MM.1S (cell line): ENCODE results near the gene MAGEA1.
A peak's percentile ranks its signal among the peaks of the same experiment; 100 is the strongest.
"Not testable (repeated sequence)": the region's sequence is repeated elsewhere in the genome, so short reads cannot be mapped to it uniquely, and the experiment has no call there.

Experiments used
- DNase-seq: peaks from one replicate; pipeline ENCODE4 v3.0.0-alpha.2; 2015
- H2AFZ ChIP-seq: fragments of 300-600 bp; sonication (generic); 2 replicates; pipeline ENCODE4 v1.6.0; 2016; ENCODE audit warnings: antibody characterized with exemption, low read length
- H3F3A ChIP-seq: fragments of 300-600 bp; sonication (generic); 2 replicates; pipeline ENCODE4 v1.6.1; 2016; ENCODE audit warnings: mild to moderate bottlenecking, antibody characterized with exemption, low read length, moderate library complexity, mixed read lengths; ENCODE audit not compliant: insufficient read depth
- H3K27ac ChIP-seq: fragments of 300-600 bp; sonication (generic); 2 replicates; pipeline ENCODE4 v1.5.1; 2016; ENCODE audit warnings: mild to moderate bottlenecking, low read length
- H3K27me3 ChIP-seq: fragments of 300-600 bp; sonication (generic); replicated peaks from 2 replicates; pipeline ENCODE4 v1.6.0; 2016; ENCODE audit warnings: low read length; ENCODE audit not compliant: insufficient read depth
- H3K36me3 ChIP-seq: fragments of 300-600 bp; sonication (generic); replicated peaks from 2 replicates; pipeline ENCODE4 v1.6.1; 2016; ENCODE audit warnings: mild to moderate bottlenecking, low read length, mixed read lengths; ENCODE audit not compliant: insufficient read depth
- H3K4me1 ChIP-seq: fragments of 300-600 bp; sonication (generic); 2 replicates; pipeline ENCODE4 v1.6.1; 2016; ENCODE audit warnings: low read length, mixed read lengths
- H3K4me2 ChIP-seq: fragments of 300-600 bp; sonication (generic); 2 replicates; pipeline ENCODE4 v1.6.0; 2016; ENCODE audit warnings: low read depth, low read length
- H3K4me3 ChIP-seq: fragments of 300-600 bp; sonication (generic); 2 replicates; pipeline ENCODE4 v1.5.1; 2016; ENCODE audit warnings: low read length, mixed read lengths
- H3K79me2 ChIP-seq: fragments of 300-600 bp; sonication (generic); 2 replicates; pipeline ENCODE4 v1.6.1; 2016; ENCODE audit warnings: mixed run types, low read length, mixed read lengths
- H3K9ac ChIP-seq: fragments of 300-600 bp; sonication (generic); 2 replicates; pipeline ENCODE4 v1.6.1; 2016; ENCODE audit warnings: low read length, mixed read lengths
- H3K9me2 ChIP-seq: fragments of 300-600 bp; sonication (generic); replicated peaks from 2 replicates; pipeline ENCODE4 v1.6.1; 2016; ENCODE audit warnings: mild to moderate bottlenecking, low read length, mixed read lengths; ENCODE audit not compliant: insufficient read depth
- H3K9me3 ChIP-seq: fragments of 300-600 bp; sonication (generic); replicated peaks from 2 replicates; pipeline ENCODE4 v1.6.1; 2016; ENCODE audit warnings: mild to moderate bottlenecking, low read length, mixed read lengths; ENCODE audit not compliant: insufficient read depth
- H4K20me1 ChIP-seq: fragments of 300-600 bp; sonication (generic); 2 replicates; pipeline ENCODE4 v1.6.1; 2016; ENCODE audit warnings: mild to moderate bottlenecking, low read length, moderate library complexity, mixed read lengths; ENCODE audit not compliant: insufficient read depth
- EZH2 ChIP-seq: fragments of 300-600 bp; sonication (generic); optimal IDR thresholded peaks from 2 replicates; pipeline ENCODE3; 2017; ENCODE audit warnings: low read depth, mild to moderate bottlenecking, antibody characterized with exemption, low read length, mixed read lengths
- EZH2phosphoT487 ChIP-seq: fragments of 300-600 bp; sonication (generic); IDR thresholded peaks from 2 replicates; pipeline ENCODE4 v1.6.1; 2018; ENCODE audit warnings: antibody characterized with exemption, low read length
- TF ChIP-seq, protein P1 (sequence below): fragments of 300-600 bp; sonication (generic); IDR thresholded peaks from 2 replicates; pipeline ENCODE4 v1.5.1; 2016; ENCODE audit warnings: antibody characterized with exemption, low read length, mixed read lengths

MAGEA1 gene, protein sequence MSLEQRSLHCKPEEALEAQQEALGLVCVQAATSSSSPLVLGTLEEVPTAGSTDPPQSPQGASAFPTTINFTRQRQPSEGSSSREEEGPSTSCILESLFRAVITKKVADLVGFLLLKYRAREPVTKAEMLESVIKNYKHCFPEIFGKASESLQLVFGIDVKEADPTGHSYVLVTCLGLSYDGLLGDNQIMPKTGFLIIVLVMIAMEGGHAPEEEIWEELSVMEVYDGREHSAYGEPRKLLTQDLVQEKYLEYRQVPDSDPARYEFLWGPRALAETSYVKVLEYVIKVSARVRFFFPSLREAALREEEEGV

DNA sequence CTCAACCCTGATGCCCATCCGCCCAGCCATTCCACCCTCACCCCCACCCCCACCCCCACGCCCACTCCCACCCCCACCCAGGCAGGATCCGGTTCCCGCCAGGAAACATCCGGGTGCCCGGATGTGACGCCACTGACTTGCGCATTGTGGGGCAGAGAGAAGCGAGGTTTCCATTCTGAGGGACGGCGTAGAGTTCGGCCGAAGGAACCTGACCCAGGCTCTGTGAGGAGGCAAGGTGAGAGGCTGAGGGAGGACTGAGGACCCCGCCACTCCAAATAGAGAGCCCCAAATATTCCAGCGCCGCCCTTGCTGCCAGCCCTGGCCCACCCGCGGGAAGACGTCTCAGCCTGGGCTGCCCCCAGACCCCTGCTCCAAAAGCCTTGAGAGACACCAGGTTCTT lies at the start of gene MAGEA1:
MAGEA1 (plus strand) TSS at position 154 of the 400 bp plus-strand sequence. CDS start 3,106 bp downstream, outside the sequence.
- H3K27ac ChIP-seq = peak within 1 kb of the TSS; percentile 52; the same call in 1 of the 2 replicates
- no peaks in the 10 kb centered on the region for H3F3A ChIP-seq
- H3K27me3 ChIP-seq = no peaks in the 10 kb centered on the region
- no peaks in the 10 kb centered on the region for H3K36me3 ChIP-seq
- no peak for TF ChIP-seq EZH2phosphoT487
- TF ChIP-seq EZH2 = no peak
- peak within 1 kb of the TSS; percentile 87 for H3K4me3 ChIP-seq
- H3K9me2 ChIP-seq = no peaks in the 10 kb centered on the region
- peak within 1 kb of the TSS; percentile 68 for H3K4me2 ChIP-seq
- no peaks in the 10 kb centered on the region for H3K9me3 ChIP-seq
- H4K20me1 ChIP-seq = no peaks in the 10 kb centered on the region
- peaks cover 27% of the 10 kb centered on the region for H3K79me2 ChIP-seq
- DNase-seq = peak; percentile 60
- H3K9ac ChIP-seq = peak within 1 kb of the TSS; percentile 99
- H3K4me1 ChIP-seq = no peaks in the 10 kb centered on the region
- peak within 1 kb of the TSS; percentile 89 for H2AFZ ChIP-seq

DNA sequence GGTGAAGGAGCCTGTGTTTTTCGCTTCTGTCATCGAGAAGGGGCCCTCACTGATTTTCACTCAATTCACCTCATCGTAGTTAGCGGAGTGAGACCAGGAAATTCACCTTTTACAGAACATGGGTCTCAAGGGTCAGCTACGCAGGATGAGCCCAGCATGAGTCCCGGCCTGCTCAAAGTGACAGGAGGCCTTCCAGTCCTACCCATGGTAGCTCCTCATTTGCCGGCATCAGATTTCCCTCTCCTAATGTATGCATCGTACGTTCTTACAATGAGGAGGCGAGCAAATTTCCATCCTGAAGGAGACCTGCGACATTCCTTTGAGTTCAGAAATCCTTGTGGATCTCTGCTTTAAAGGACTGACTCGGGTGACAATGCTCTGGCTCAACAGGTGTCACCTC lies 46.2 kb upstream of the MAGEA1 start:
- H3K36me3 ChIP-seq, H3K9me3 ChIP-seq, H4K20me1 ChIP-seq, H3K9ac ChIP-seq, H3K27me3 ChIP-seq, H3K4me1 ChIP-seq, H2AFZ ChIP-seq, H3K4me2 ChIP-seq, H3K79me2 ChIP-seq, H3K27ac ChIP-seq, DNase-seq, H3K9me2 ChIP-seq, H3F3A ChIP-seq, H3K4me3 ChIP-seq: not testable (repeated sequence)

DNA sequence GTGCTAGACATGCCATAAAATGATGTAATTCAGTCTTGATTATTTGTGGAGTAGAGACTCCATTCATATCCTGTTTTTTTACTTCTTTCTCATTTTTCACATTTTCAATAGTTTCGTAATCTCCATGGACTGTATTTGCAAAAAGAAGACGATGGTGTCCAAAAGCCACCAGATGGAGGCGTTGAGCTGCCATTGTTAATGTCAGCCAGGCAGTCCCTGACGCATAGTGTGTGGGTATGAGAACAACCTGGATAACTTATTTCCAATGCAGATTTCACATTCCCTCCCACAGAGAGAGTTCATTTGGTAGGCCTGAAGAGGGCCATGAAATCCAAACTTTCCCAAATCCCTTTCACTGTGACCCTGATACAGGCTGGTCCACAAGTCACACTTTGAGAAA lies 40.0 kb upstream of the MAGEA1 start:
- not testable (repeated sequence) for H3K27me3 ChIP-seq, H3K9ac ChIP-seq, H3K4me3 ChIP-seq, H3K79me2 ChIP-seq, DNase-seq, H3K4me1 ChIP-seq, H3F3A ChIP-seq, H3K9me2 ChIP-seq, H3K4me2 ChIP-seq, H3K27ac ChIP-seq, H4K20me1 ChIP-seq, H3K9me3 ChIP-seq, H3K36me3 ChIP-seq, H2AFZ ChIP-seq

DNA sequence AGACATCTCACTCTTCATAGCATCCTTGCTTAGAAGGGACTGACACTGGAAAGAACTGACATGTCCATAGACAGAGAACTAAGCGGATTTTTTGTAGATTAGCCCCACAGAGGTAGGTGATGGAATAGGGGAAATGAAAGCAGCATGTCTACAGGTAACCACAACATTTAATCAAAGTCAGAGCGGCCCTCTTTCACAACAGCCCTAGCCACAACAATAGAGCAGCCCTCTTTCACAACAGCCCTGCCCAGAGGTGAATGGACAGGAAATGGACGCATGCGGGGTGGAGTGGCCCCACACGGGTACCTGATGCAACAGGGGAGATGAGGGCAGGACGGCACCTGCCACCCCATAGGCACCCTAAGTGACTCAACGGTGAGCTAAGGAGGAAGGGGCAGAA lies 32.8 kb upstream of the MAGEA1 start:
- H3K4me1 ChIP-seq, H3K4me2 ChIP-seq, DNase-seq, H3K27ac ChIP-seq, H3K27me3 ChIP-seq, H4K20me1 ChIP-seq, H2AFZ ChIP-seq, H3K4me3 ChIP-seq, H3K79me2 ChIP-seq, H3F3A ChIP-seq, H3K36me3 ChIP-seq, H3K9me2 ChIP-seq, H3K9me3 ChIP-seq, H3K9ac ChIP-seq: not testable (repeated sequence)

DNA sequence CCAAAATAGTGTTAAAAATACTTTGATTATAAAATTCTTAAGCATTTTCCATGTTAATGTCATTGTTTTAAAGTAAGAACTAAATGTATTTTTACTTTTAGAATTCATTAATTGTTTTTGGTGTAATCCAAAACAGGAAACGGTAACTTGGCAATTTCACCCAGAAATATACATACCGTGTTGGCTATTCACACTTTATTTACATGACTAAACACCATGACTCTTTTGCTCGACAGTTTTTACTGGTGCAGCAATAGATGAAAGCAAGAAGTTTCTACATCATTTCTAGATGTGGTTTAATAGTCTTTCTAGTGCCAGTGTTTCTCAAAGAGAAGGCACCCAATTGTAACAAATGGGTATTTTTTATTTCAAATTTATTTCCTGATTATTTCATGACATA lies 25.6 kb upstream of the MAGEA1 start:
- Histone ChIP-seq H3K27ac (no peak overlapping the region), H4K20me1 (no peaks in the 10 kb centered on the region), H3K9me2 (no peaks in the 10 kb centered on the region), H3F3A (no peaks in the 10 kb centered on the region), H3K79me2 (no peaks in the 10 kb centered on the region), H3K4me3 (no peak overlapping the region), H2AFZ (no peak overlapping the region), H3K27me3 (no peaks in the 10 kb centered on the region), H3K4me2 (no peak overlapping the region), H3K9me3 (no peaks in the 10 kb centered on the region), H3K4me1 (no peaks in the 10 kb centered on the region), H3K9ac (no peak overlapping the region), H3K36me3 (no peaks in the 10 kb centered on the region)
- TF ChIP-seq EZH2phosphoT487 (no peak), EZH2 (no peak)
- TF ChIP-seq, protein P1, sequence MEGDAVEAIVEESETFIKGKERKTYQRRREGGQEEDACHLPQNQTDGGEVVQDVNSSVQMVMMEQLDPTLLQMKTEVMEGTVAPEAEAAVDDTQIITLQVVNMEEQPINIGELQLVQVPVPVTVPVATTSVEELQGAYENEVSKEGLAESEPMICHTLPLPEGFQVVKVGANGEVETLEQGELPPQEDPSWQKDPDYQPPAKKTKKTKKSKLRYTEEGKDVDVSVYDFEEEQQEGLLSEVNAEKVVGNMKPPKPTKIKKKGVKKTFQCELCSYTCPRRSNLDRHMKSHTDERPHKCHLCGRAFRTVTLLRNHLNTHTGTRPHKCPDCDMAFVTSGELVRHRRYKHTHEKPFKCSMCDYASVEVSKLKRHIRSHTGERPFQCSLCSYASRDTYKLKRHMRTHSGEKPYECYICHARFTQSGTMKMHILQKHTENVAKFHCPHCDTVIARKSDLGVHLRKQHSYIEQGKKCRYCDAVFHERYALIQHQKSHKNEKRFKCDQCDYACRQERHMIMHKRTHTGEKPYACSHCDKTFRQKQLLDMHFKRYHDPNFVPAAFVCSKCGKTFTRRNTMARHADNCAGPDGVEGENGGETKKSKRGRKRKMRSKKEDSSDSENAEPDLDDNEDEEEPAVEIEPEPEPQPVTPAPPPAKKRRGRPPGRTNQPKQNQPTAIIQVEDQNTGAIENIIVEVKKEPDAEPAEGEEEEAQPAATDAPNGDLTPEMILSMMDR = no peak
- no peak for DNase-seq
